Left ventricle myocardium inferior (tissue), 1 donor: ENCODE results near the gene TRMT61A. TPM values are rescaled to one million over a fixed set of nuclear protein-coding genes. Genes with fewer than 3 reads are reported as not detected.

Source experiments
- DNase-seq: peaks from one replicate; pipeline ENCODE4 v3.0.0-alpha.2; 2020
- H3K27ac ChIP-seq: fragments of 200-600 bp; replicated peaks from 2 replicates; pipeline ENCODE4 v1.8.0; 2021
- H3K27me3 ChIP-seq: fragments of 200-600 bp; 2 replicates; pipeline ENCODE4 v1.8.0; 2021; ENCODE audit warnings: low read depth
- H3K36me3 ChIP-seq: fragments of 200-600 bp; 2 replicates; pipeline ENCODE4 v1.8.0; 2021
- H3K4me1 ChIP-seq: fragments of 200-600 bp; 2 replicates; pipeline ENCODE4 v1.8.0; 2021
- H3K4me3 ChIP-seq: fragments of 200-600 bp; 2 replicates; pipeline ENCODE4 v1.8.0; 2021; ENCODE audit warnings: mild to moderate bottlenecking, moderate library complexity
- H3K9me3 ChIP-seq: fragments of 200-600 bp; replicated peaks from 2 replicates; pipeline ENCODE4 v1.8.0; 2021
- CTCF ChIP-seq: fragments of 200-600 bp; IDR thresholded peaks from 2 replicates; pipeline ENCODE4 v1.8.0; 2021; ENCODE audit warnings: antibody characterized with exemption, mild to moderate bottlenecking, borderline replicate concordance
- intact Hi-C: fragments of 100-400 bp; cut with micrococcal nuclease; formaldehyde crosslinking; loops from one replicate; pipeline ENCODE4 v1.11.0; 2022
- total RNA-seq: library from RNA; stranded (reverse); fragmentation: NEBNext Ultra II Directional; extraction: Animal tissue kit (Norgen Biotek cat#: 25700); gene quantifications from one replicate; pipeline ENCODE4 v1.2.1, GENCODE V29; 2021
- donor health status: DM: no; HTN: yes; CAD: no; lungs with severe emphysema.

The TRMT61A gene
- total RNA-seq, 1 donor from 2014 or later: 5.9 TPM

GRCh38 chr14:103574707-103575285, 45.8 kb downstream of the TRMT61A start:
- DNase-seq: no peak
- Histone ChIP-seq H3K4me3 (no peak overlapping the region), H3K9me3 (no peaks in the 10 kb centered on the region), H3K27me3 (no peaks in the 10 kb centered on the region), H3K36me3 (peaks cover 39% of the 10 kb centered on the region), H3K27ac (peak overlapping the region; percentile 74), H3K4me1 (peaks cover 57% of the 10 kb centered on the region)
- intact Hi-C loops: no loop called here
- no peak for TF ChIP-seq CTCF

GRCh38 chr14:103576371-103577024, 47.5 kb downstream of the TRMT61A start:
- Histone ChIP-seq H3K4me1 (peaks cover 53% of the 10 kb centered on the region), H3K27ac (peak overlapping the region; percentile 74), H3K27me3 (no peaks in the 10 kb centered on the region), H3K4me3 (peak overlapping the region; percentile 30), H3K36me3 (peaks cover 46% of the 10 kb centered on the region), H3K9me3 (no peaks in the 10 kb centered on the region)
- TF ChIP-seq CTCF: no peak
- peak; percentile 87 for DNase-seq
- intact Hi-C loops: no loop called here

- peaks cover 40% of the 10 kb centered on the region for H3K36me3 ChIP-seq
- H3K27ac ChIP-seq: no peak overlapping the region
- intact Hi-C loops: no loop called here
- TF ChIP-seq CTCF: no peak
- DNase-seq: no peak
- no peaks in the 10 kb centered on the region for H3K9me3 ChIP-seq
- no peaks in the 10 kb centered on the region for H3K27me3 ChIP-seq
- H3K4me1 ChIP-seq: peaks cover 38% of the 10 kb centered on the region
- no peak overlapping the region for H3K4me3 ChIP-seq
Observed at GRCh38 chr14:103578401-103579075, 49.5 kb downstream of the TRMT61A start.

- DNase-seq: no peak
- intact Hi-C loops: no loop called here
- Histone ChIP-seq H3K27me3 (no peaks in the 10 kb centered on the region), H3K4me1 (peaks cover 13% of the 10 kb centered on the region), H3K9me3 (no peaks in the 10 kb centered on the region), H3K4me3 (no peak overlapping the region), H3K27ac (no peak overlapping the region), H3K36me3 (peaks cover 26% of the 10 kb centered on the region)
- TF ChIP-seq CTCF: no peak
Observed at GRCh38 chr14:103581206-103581605, 52.2 kb downstream of the TRMT61A start.

- H3K36me3 ChIP-seq: peaks cover 26% of the 10 kb centered on the region
- H3K27me3 ChIP-seq: no peaks in the 10 kb centered on the region
- H3K4me1 ChIP-seq: peaks cover 3% of the 10 kb centered on the region
- no peaks in the 10 kb centered on the region for H3K9me3 ChIP-seq
- intact Hi-C loops: no loop called here
- H3K4me3 ChIP-seq: no peak overlapping the region
- no peak for TF ChIP-seq CTCF
- no peak overlapping the region for H3K27ac ChIP-seq
- DNase-seq: no peak
Observed at GRCh38 chr14:103581954-103582703, 53.1 kb downstream of the TRMT61A start.
